Measurements from ENCODE around the gene EPB41L5.

DNA sequence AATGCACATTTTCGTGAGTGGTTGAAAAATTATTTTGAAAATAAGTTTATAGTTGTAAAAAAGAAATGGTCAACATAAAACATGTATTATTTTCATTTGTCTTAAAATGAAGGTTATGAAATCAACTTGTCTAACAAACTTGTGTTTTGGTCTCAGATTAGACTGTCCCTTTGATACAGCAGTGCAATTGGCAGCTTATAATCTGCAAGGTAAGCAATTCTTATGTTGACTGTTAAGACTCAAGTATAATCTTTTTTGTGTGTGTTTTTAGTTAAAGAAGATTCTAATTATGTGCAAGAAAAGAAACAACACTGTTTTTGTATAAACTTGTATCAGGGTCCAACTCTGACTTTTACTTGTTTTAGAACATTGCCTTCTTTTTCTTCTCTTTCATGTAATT, 62.7 kb downstream of the EPB41L5 start:
- TF ChIP-seq JUN (IDR thresholded peaks at IDR 0.05; ENCODE audit: borderline replicate concordance, insufficient read depth, insufficient read length, low read depth) (no peak), MYC (IDR thresholded peaks at IDR 0.05; ENCODE audit: low read depth, low read length) (no peak), FOS (IDR thresholded peaks at IDR 0.05; ENCODE audit: borderline replicate concordance, insufficient read depth, low read length) (no peak), EZH2 (IDR thresholded peaks at IDR 0.05; ENCODE audit: borderline replicate concordance, low read depth, low read length, severe bottlenecking) (no peak), POLR2A (IDR thresholded peaks at IDR 0.05; ENCODE audit: low read depth, low read length) (no peak), POLR2AphosphoS5 (IDR thresholded peaks at IDR 0.05; ENCODE audit: insufficient read depth, low read depth, low read length) (no peak)
- TF ChIP-seq, protein P1, sequence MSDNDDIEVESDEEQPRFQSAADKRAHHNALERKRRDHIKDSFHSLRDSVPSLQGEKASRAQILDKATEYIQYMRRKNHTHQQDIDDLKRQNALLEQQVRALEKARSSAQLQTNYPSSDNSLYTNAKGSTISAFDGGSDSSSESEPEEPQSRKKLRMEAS (IDR thresholded peaks at IDR 0.05; ENCODE audit: insufficient read depth, insufficient read length), result no peak
- TF ChIP-seq, protein P2, sequence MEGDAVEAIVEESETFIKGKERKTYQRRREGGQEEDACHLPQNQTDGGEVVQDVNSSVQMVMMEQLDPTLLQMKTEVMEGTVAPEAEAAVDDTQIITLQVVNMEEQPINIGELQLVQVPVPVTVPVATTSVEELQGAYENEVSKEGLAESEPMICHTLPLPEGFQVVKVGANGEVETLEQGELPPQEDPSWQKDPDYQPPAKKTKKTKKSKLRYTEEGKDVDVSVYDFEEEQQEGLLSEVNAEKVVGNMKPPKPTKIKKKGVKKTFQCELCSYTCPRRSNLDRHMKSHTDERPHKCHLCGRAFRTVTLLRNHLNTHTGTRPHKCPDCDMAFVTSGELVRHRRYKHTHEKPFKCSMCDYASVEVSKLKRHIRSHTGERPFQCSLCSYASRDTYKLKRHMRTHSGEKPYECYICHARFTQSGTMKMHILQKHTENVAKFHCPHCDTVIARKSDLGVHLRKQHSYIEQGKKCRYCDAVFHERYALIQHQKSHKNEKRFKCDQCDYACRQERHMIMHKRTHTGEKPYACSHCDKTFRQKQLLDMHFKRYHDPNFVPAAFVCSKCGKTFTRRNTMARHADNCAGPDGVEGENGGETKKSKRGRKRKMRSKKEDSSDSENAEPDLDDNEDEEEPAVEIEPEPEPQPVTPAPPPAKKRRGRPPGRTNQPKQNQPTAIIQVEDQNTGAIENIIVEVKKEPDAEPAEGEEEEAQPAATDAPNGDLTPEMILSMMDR (IDR thresholded peaks at IDR 0.05; ENCODE audit: extremely low read depth in 1 of 2, insufficient read depth in 1 of 2, low read depth in 1 of 2, low read length in 2 of 2), result no peak
